ENCODE measurements around the gene RBM38. TPM values are rescaled to one million over a fixed set of nuclear protein-coding genes. Genes with fewer than 3 reads are reported as not detected.

RBM38 gene
- total and polyA plus RNA-seq, 9 donors: 6.3 to 77.6 (median 36.6) TPM

GRCh38 chr20:57435105-57435497, 43.9 kb downstream of the RBM38 start:
- Histone ChIP-seq H3K4me3 (no peak overlapping the region), H3K9me3 (no peaks in the 10 kb centered on the region), H3K4me1 (ENCODE audit: insufficient read depth) (peaks cover 18% of the 10 kb centered on the region), H3K27me3 (no peaks in the 10 kb centered on the region), H3K27ac (no peak overlapping the region), H3K36me3 (no peaks in the 10 kb centered on the region)
- 67 to 72% (median 69%) methylated on average over 10 of the region's 10 CpGs for WGBS, 3 donors
- no peak for DNase-seq
- TF ChIP-seq EP300 (IDR thresholded peaks at IDR 0.05) (no peak), CTCF (IDR thresholded peaks at IDR 0.05) (no peak), POLR2A (IDR thresholded peaks at IDR 0.05) (no peak)
- intact Hi-C loops (cut with DNase I): no loop called here

- Histone ChIP-seq H3K4me3 (no peak overlapping the region), H3K27ac (no peak overlapping the region), H3K4me1 (ENCODE audit: insufficient read depth) (peaks cover 23% of the 10 kb centered on the region), H3K9me3 (no peaks in the 10 kb centered on the region), H3K27me3 (no peaks in the 10 kb centered on the region), H3K36me3 (no peaks in the 10 kb centered on the region)
- WGBS, 3 donors: 66 to 74% (median 67%) methylated on average over 24 to 25 of the region's 25 CpGs
- intact Hi-C loops (cut with DNase I): no loop called here
- DNase-seq: no peak
- TF ChIP-seq EP300 (IDR thresholded peaks at IDR 0.05) (no peak), CTCF (IDR thresholded peaks at IDR 0.05) (no peak), POLR2A (IDR thresholded peaks at IDR 0.05) (no peak)
Measured at GRCh38 chr20:57435498-57436222, 44.5 kb downstream of the RBM38 start.

- Histone ChIP-seq H3K4me1 (ENCODE audit: insufficient read depth) (peaks cover 24% of the 10 kb centered on the region), H3K27ac (no peak overlapping the region), H3K9me3 (no peaks in the 10 kb centered on the region), H3K4me3 (no peak overlapping the region), H3K36me3 (no peaks in the 10 kb centered on the region), H3K27me3 (no peaks in the 10 kb centered on the region)
- WGBS, 3 donors: 88 to 94% (median 93%) methylated on average over 6 of the region's 6 CpGs
- intact Hi-C loops (cut with DNase I): no loop called here
- TF ChIP-seq CTCF (IDR thresholded peaks at IDR 0.05): no peak
- no peak for DNase-seq
Measured at GRCh38 chr20:57436223-57436545, 45.0 kb downstream of the RBM38 start.

- Histone ChIP-seq H3K9me3 (no peaks in the 10 kb centered on the region), H3K4me1 (ENCODE audit: insufficient read depth) (peaks cover 30% of the 10 kb centered on the region), H3K36me3 (no peaks in the 10 kb centered on the region), H3K27ac (no peak overlapping the region), H3K4me3 (no peak overlapping the region), H3K27me3 (no peaks in the 10 kb centered on the region)
- intact Hi-C loops (cut with DNase I): loop anchor here in 1 of 4 donors (1.0 kb wide), 1 partner anchor 43 kb away; no protein-coding TSS in a partner anchor
- TF ChIP-seq EP300 (IDR thresholded peaks at IDR 0.05): no peak
- TF ChIP-seq CTCF (IDR thresholded peaks at IDR 0.05): no peak
- no peak for DNase-seq
- WGBS, 3 donors: 87 to 99% (median 92%) methylated on average over 9 of the region's 9 CpGs
Measured at GRCh38 chr20:57437267-57437666, 46.1 kb downstream of the RBM38 start.
